Endothelial cell of umbilical vein (primary cell): ENCODE data around the gene INSIG2. TPM values are rescaled to one million over a fixed set of nuclear protein-coding genes. Genes with fewer than 3 reads are reported as not detected.

ENCODE experiments used
- BruUV-seq: library from RNA; stranded (reverse); fragments of 400-500 nt; replicated peaks from 2 replicates; lab custom pipeline; 2021; lab: Mats Ljungman, UMichigan
- CTCF ChIA-PET: fragments of 300-600, 350-600 bp; sonication (Branson Sonifier 250); formaldehyde crosslinking; loops from one replicate; lab custom pipeline; 2021; ENCODE audit warnings: antibody characterized with exemption, inconsistent platforms; lab: Charles Lee
- POLR2A ChIA-PET: fragments of 300-600, 350-600 bp; sonication (Branson Sonifier 250); formaldehyde crosslinking; loops from one replicate; lab custom pipeline; 2021; ENCODE audit warnings: antibody characterized with exemption, inconsistent platforms; lab: Charles Lee
- DNase-seq: peaks from one replicate; pipeline ENCODE4 v3.0.0-alpha.2; 2011; ENCODE audit warnings: low read depth, low spot score
- FAIRE-seq: peaks from 2 replicates; lab custom pipeline; 2011; peaks lifted over from hg19 to GRCh38; lab: Jason Lieb, UNC
- H2AFZ ChIP-seq: 2 replicates; pipeline ENCODE4 v1.6.0; 2012; ENCODE audit warnings: low read depth, low read length, control low read depth, inconsistent platforms
- H3K27ac ChIP-seq: 2 replicates; pipeline ENCODE4 v1.5.1; 2011; ENCODE audit warnings: low read depth, mild to moderate bottlenecking, control low read depth, low read length, moderate library complexity; ENCODE audit not compliant: insufficient read depth
- H3K27me3 ChIP-seq, 2 experiments: 2 replicates each; pipeline versions ENCODE4 v1.6.0 to v1.6.1; 2011; ENCODE audit warnings: low read length in 2 of 2, mixed read lengths in 1 of 2; ENCODE audit not compliant: control insufficient read depth in 2 of 2, insufficient read depth in 2 of 2
- H3K36me3 ChIP-seq, 2 experiments: 2 replicates in 1 of 2; 3 replicates in 1 of 2; pipeline ENCODE4 v1.5.1; 2011; ENCODE audit warnings: low read length in 2 of 2, mild to moderate bottlenecking in 1 of 2, moderate library complexity in 1 of 2; ENCODE audit not compliant: control insufficient read depth in 2 of 2, insufficient read depth in 2 of 2; ENCODE audit errors: extremely low read depth in 1 of 2
- H3K4me1 ChIP-seq: 3 replicates; pipeline ENCODE4 v1.5.1; 2011; ENCODE audit warnings: mild to moderate bottlenecking, low read length; ENCODE audit not compliant: control insufficient read depth, insufficient read depth; ENCODE audit errors: extremely low read depth
- H3K4me2 ChIP-seq: 2 replicates; pipeline ENCODE4 v1.6.1; 2011; ENCODE audit warnings: low read length, control low read depth, mixed read lengths; ENCODE audit not compliant: insufficient read depth
- H3K4me3 ChIP-seq, 3 experiments: fragments of 200-600 bp in 1 of 3; sonication (generic), shearing (Covaris generic) in 1 of 3; replicated peaks in 1 of 3; 2 replicates each; pipeline ENCODE4 v1.5.1; 2011 to 2016; ENCODE audit warnings: control low read depth in 3 of 3, low read length in 3 of 3, mild to moderate bottlenecking in 2 of 3, inconsistent platforms in 1 of 3, low read depth in 1 of 3, moderate library complexity in 1 of 3; ENCODE audit not compliant: insufficient read depth in 1 of 3
- H3K79me2 ChIP-seq: 2 replicates; pipeline ENCODE4 v1.6.0; 2012; ENCODE audit warnings: low read length, inconsistent platforms; ENCODE audit not compliant: control insufficient read depth, insufficient read depth
- H3K9ac ChIP-seq: replicated peaks from 2 replicates; pipeline ENCODE3; 2011; ENCODE audit warnings: low read length, control low read depth; ENCODE audit not compliant: insufficient read depth; ENCODE audit errors: extremely low read depth
- H3K9me1 ChIP-seq: replicated peaks from 3 replicates; pipeline ENCODE4 v1.6.0; 2011; ENCODE audit warnings: mild to moderate bottlenecking, low read length; ENCODE audit not compliant: control insufficient read depth, insufficient read depth; ENCODE audit errors: extremely low read depth
- H3K9me3 ChIP-seq: replicated peaks from 2 replicates; pipeline ENCODE4 v1.5.1; 2012; ENCODE audit warnings: low read length, inconsistent platforms; ENCODE audit not compliant: control insufficient read depth, insufficient read depth
- H4K20me1 ChIP-seq: replicated peaks from 2 replicates; pipeline ENCODE3; 2011; ENCODE audit warnings: mild to moderate bottlenecking, low read length; ENCODE audit not compliant: control insufficient read depth, insufficient read depth; ENCODE audit errors: extremely low read depth
- CTCF ChIP-seq, 2 donors: IDR thresholded peaks; 1 replicate in 1 of 2; 2 replicates in 1 of 2; pipeline ENCODE4 v1.5.1; 2011; ENCODE audit warnings: low read length in 2 of 2, mild to moderate bottlenecking in 2 of 2, moderate library complexity in 2 of 2, control low read depth in 1 of 2, inconsistent platforms in 1 of 2, low read depth in 1 of 2; ENCODE audit not compliant: insufficient read depth in 1 of 2; ENCODE audit errors: extremely low read depth in 1 of 2
- EZH2 ChIP-seq: IDR thresholded peaks from 2 replicates; pipeline ENCODE4 v1.6.1; 2012; ENCODE audit warnings: borderline replicate concordance, low read depth, mild to moderate bottlenecking, moderate library complexity, low read length, inconsistent platforms; ENCODE audit not compliant: severe bottlenecking
- FOS ChIP-seq: IDR thresholded peaks from 2 replicates; pipeline ENCODE4 v1.6.1; 2011; ENCODE audit warnings: mild to moderate bottlenecking, low read length, moderate library complexity, borderline replicate concordance; ENCODE audit not compliant: insufficient read depth
- GATA2 ChIP-seq: IDR thresholded peaks from 2 replicates; pipeline ENCODE4 v1.7.0; 2011; ENCODE audit warnings: low read depth, mild to moderate bottlenecking, moderate library complexity, mixed read lengths, low read length; ENCODE audit not compliant: insufficient read length, insufficient read depth
- JUN ChIP-seq: IDR thresholded peaks from 2 replicates; pipeline ENCODE4 v1.6.1; 2011; ENCODE audit warnings: borderline replicate concordance, low read depth; ENCODE audit not compliant: insufficient read length, insufficient read depth
- MAX ChIP-seq: IDR thresholded peaks from 2 replicates; pipeline ENCODE4 v1.6.1; 2011; ENCODE audit not compliant: insufficient read depth, insufficient read length
- MYC ChIP-seq: IDR thresholded peaks from one replicate; pipeline ENCODE4 v1.6.1; 2011; ENCODE audit warnings: mild to moderate bottlenecking, low read depth, low read length
- POLR2A ChIP-seq: IDR thresholded peaks from 2 replicates; pipeline ENCODE4 v1.6.1; 2012; ENCODE audit warnings: low read depth, mild to moderate bottlenecking, control low read depth, low read length
- POLR2AphosphoS5 ChIP-seq: IDR thresholded peaks from 2 replicates; pipeline ENCODE4 v1.6.1; 2012; ENCODE audit warnings: low read depth, mild to moderate bottlenecking, control low read depth, low read length, moderate library complexity; ENCODE audit not compliant: insufficient read depth
- dilution Hi-C: fragments of 300-500 bp; cut with MboI; formaldehyde crosslinking; loops from one replicate; pipeline ENCODE4 v1.15.0; 2019; ENCODE audit warnings: low sequenced_read_pairs; ENCODE audit not compliant: extremely low pct_ligation_motif_present
- intact Hi-C: fragments of 100-400 bp; cut with micrococcal nuclease; formaldehyde crosslinking; loops from one replicate; pipeline ENCODE4 v1.10.0; 2022
- polyA plus RNA-seq, 4 experiments: library from polyadenylated mRNA; depleted of rRNA in 3 of 4; stranded (reverse) in 3 of 4; unstranded in 1 of 4; fragments of >200 nt; gene quantifications; 2 replicates each; pipeline versions ENCODE4 v1.2.1 to v1.2.3, GENCODE V29; 2011 to 2012; ENCODE audit warnings: missing spikeins in 1 of 4
- total RNA-seq: library from RNA; stranded (reverse); gene quantifications from 2 replicates; pipeline ENCODE4 v1.2.3, GENCODE V29; 2021

INSIG2 gene
- total and polyA plus RNA-seq, 2 donors (not counting 3 experiments of a cell fraction or from before 2014, with no cell fraction given) = 24.1 to 26.9 TPM

DNA sequence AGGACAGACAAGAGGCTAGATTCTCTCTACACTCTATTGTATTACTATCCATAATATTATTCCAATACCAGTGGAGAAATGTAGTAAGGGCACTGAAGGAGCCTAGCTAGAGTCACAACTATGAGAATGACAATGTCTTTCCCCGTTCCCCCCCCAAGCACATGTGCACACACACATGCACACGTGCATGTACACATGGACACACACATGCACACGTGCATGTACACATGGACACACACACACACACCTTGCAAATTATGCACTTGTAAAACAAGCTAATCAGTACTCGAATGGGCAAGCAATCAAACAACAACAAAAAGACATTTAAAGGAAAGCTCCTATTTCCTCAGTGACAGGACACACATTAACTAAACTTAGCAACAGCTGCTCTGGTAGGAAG lies 65.2 kb downstream of the INSIG2 start:
- Histone ChIP-seq H3K27ac (no peak overlapping the region), H3K4me3 (no peak overlapping the region), H3K9me3 (no peaks in the 10 kb centered on the region), H3K9me1 (no peaks in the 10 kb centered on the region), H3K36me3 (no peaks in the 10 kb centered on the region), H4K20me1 (no peaks in the 10 kb centered on the region), H3K4me2 (no peak overlapping the region), H3K79me2 (no peaks in the 10 kb centered on the region), H3K27me3 (peaks cover 0 to 2% of the 10 kb centered on the region in 2 experiments), H3K4me1 (no peaks in the 10 kb centered on the region), H3K9ac (no peak overlapping the region), H2AFZ (no peak overlapping the region)
- no peak for FAIRE-seq
- intact Hi-C loops = loop anchor here (5.0 kb wide), 1 partner anchor 121 kb away; no protein-coding TSS in a partner anchor
- no peak for DNase-seq
- no peak for TF ChIP-seq MYC
- TF ChIP-seq MAX = no peak
- BruUV-seq = no TSS peak
- ChIA-PET POLR2A (no interaction called here), CTCF (interaction anchor here (1.5 kb wide), 2 partner anchors 106 to 121 kb away, joined by 7 to 15 read pairs; no protein-coding TSS in a partner anchor)
- dilution Hi-C loops = no loop called here

DNA sequence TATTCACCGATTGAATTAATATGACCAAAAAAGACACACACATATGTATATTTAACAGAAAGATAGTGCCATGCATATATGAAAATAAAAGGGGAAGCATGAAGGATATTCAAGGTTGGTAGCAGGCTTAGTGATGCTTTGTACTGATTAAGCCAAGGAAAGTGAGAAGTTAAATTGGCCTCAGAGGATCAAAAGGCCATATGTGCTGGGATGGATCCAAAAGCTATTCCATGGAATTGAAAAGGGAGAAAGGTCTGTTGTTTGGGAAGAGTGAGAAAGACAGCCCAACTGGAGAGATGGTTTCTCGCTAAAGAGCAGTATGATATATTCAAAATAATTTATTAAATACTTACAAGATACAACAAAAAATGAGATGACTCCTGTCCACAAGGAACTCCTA lies 65.9 kb downstream of the INSIG2 start:
- Histone ChIP-seq H3K9ac (no peak overlapping the region), H3K36me3 (no peaks in the 10 kb centered on the region), H3K27ac (no peak overlapping the region), H2AFZ (no peak overlapping the region), H3K4me3 (no peak overlapping the region), H3K4me1 (no peaks in the 10 kb centered on the region), H3K4me2 (no peak overlapping the region), H3K27me3 (peaks cover under 1 to 6% of the 10 kb centered on the region in 2 experiments), H4K20me1 (no peaks in the 10 kb centered on the region), H3K79me2 (no peaks in the 10 kb centered on the region), H3K9me1 (no peaks in the 10 kb centered on the region), H3K9me3 (no peaks in the 10 kb centered on the region)
- ChIA-PET POLR2A (no interaction called here), CTCF (interaction anchor here (1.0 to 1.5 kb wide), 4 partner anchors 68 to 122 kb away, joined by 3 to 15 read pairs (median 6); no protein-coding TSS in a partner anchor)
- dilution Hi-C loops (no loop called here), intact Hi-C loops (loop anchor here (5.0 kb wide), 1 partner anchor 122 kb away; no protein-coding TSS in a partner anchor)
- TF ChIP-seq POLR2AphosphoS5 = no peak
- TF ChIP-seq POLR2A = no peak
- TF ChIP-seq JUN = no peak
- TF ChIP-seq MAX = no peak
- no peak for TF ChIP-seq CTCF (IDR thresholded peaks at IDR 0.05; ENCODE audit: extremely low read depth in 1 of 2, insufficient read depth in 1 of 2, low read depth in 1 of 2, low read length in 2 of 2)
- TF ChIP-seq MYC = no peak
- no peak for TF ChIP-seq FOS
- TF ChIP-seq GATA2 = no peak
- TF ChIP-seq EZH2 = no peak
- BruUV-seq = no TSS peak
- no peak for DNase-seq
- FAIRE-seq = no peak
